Tibial artery (tissue), 4 donors: ENCODE measurements around the gene SENP7.

Source experiments
- DNase-seq, 2 donors: peaks; one replicate each; pipeline ENCODE4 v3.0.0-alpha.2; 2019
- H3K27ac ChIP-seq, 2 donors: fragments of 200-600 bp; sonication (generic) in 1 of 2; 1 replicate in 1 of 2; 2 replicates in 1 of 2; pipeline ENCODE4 v1.5.1; 2018 to 2019; ENCODE audit warnings: mild to moderate bottlenecking in 1 of 2
- H3K27me3 ChIP-seq, 2 donors: fragments of 200-600 bp; sonication (generic) in 1 of 2; one replicate each; pipeline versions ENCODE4 v1.5.1 to v1.6.0; 2016 to 2019
- H3K36me3 ChIP-seq, 3 donors: fragments of 200-600 bp; sonication (generic) in 2 of 3; one replicate each; pipeline ENCODE4 v1.5.1; 2016 to 2019; ENCODE audit warnings: mild to moderate bottlenecking in 2 of 3
- H3K4me1 ChIP-seq, 4 donors: fragments of 200-600 bp; sonication (generic) in 2 of 4; 1 replicate in 3 of 4; 2 replicates in 1 of 4; pipeline ENCODE4 v1.5.1; 2016 to 2019
- H3K4me3 ChIP-seq, 2 donors: fragments of 200-600 bp; sonication (generic) in 1 of 2; 1 replicate in 1 of 2; 2 replicates in 1 of 2; pipeline ENCODE4 v1.5.1; 2018 to 2019; ENCODE audit warnings: mild to moderate bottlenecking in 2 of 2
- H3K9me3 ChIP-seq, 3 donors: fragments of 200-600 bp; sonication (generic) in 1 of 3; one replicate each; pipeline ENCODE4 v1.5.1; 2016 to 2019
- intact Hi-C: fragments of 100-400 bp; cut with DNase I; formaldehyde crosslinking; loops from one replicate; pipeline ENCODE4 v1.15.0; 2023; ENCODE audit warnings: low total_unique reads
- TF ChIP-seq, protein P1 (sequence below), 2 experiments: fragments of 200-600 bp in 1 of 2; fragments of 450-650 bp in 1 of 2; IDR thresholded peaks; one replicate each; pipeline ENCODE4 v1.5.1; 2017 to 2019; ENCODE audit warnings: antibody characterized with exemption in 2 of 2, mild to moderate bottlenecking in 1 of 2, moderate library complexity in 1 of 2

The SENP7 gene

DNA sequence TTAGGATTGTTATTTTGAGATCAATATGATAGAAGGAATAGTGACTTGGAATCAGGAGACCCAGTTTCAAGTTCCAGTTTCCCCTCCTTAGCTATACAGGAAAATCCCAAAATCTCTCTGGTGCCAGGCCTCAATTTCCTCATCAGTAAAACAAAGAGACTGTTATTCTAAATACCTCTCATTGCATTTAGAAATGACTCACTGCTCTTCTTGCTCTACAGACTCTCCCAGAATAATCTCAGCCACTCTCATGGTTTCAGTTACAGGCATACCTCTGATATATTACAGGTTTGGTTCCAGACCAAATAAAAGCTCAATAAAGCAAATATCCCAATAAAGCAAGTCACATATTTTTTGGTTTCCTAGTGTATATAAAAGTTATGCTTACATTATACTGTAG lies 221.0 kb downstream of the SENP7 start:
- intact Hi-C loops: no loop called here
- peaks cover 0 to 3% (median 0%) of the 10 kb centered on the region in 4 donors for H3K4me1 ChIP-seq
- H3K4me3 ChIP-seq: no peak overlapping the region
- no peak overlapping the region for H3K27ac ChIP-seq
- DNase-seq: no peak
- H3K27me3 ChIP-seq: no peaks in the 10 kb centered on the region
- TF ChIP-seq, protein P1, sequence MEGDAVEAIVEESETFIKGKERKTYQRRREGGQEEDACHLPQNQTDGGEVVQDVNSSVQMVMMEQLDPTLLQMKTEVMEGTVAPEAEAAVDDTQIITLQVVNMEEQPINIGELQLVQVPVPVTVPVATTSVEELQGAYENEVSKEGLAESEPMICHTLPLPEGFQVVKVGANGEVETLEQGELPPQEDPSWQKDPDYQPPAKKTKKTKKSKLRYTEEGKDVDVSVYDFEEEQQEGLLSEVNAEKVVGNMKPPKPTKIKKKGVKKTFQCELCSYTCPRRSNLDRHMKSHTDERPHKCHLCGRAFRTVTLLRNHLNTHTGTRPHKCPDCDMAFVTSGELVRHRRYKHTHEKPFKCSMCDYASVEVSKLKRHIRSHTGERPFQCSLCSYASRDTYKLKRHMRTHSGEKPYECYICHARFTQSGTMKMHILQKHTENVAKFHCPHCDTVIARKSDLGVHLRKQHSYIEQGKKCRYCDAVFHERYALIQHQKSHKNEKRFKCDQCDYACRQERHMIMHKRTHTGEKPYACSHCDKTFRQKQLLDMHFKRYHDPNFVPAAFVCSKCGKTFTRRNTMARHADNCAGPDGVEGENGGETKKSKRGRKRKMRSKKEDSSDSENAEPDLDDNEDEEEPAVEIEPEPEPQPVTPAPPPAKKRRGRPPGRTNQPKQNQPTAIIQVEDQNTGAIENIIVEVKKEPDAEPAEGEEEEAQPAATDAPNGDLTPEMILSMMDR (IDR thresholded peaks at IDR 0.05): no peak
- no peaks in the 10 kb centered on the region for H3K36me3 ChIP-seq
- H3K9me3 ChIP-seq: no peaks in the 10 kb centered on the region

DNA sequence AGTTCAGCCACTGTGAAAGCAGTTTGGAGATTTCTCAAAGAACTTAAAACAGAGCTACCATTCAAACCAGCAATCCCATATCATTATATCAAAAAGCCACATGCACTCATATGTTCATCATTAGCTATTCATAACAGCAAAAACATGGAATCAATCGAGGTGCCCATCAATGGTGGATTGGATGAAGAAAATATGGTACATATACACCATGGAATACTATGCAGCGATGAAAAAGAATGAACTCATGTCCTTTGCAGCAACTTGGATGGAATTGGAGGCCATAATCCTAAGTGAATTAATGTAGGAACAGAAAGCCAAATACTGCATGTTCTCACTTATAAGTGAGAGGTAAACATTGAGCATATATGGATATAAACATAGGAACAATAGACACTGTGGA lies 224.7 kb downstream of the SENP7 start:
- H3K27ac ChIP-seq: no peak overlapping the region
- H3K4me3 ChIP-seq: no peak overlapping the region
- H3K4me1 ChIP-seq: peaks cover 0 to 3% (median 0%) of the 10 kb centered on the region in 4 donors
- no peaks in the 10 kb centered on the region for H3K27me3 ChIP-seq
- H3K36me3 ChIP-seq: no peaks in the 10 kb centered on the region
- H3K9me3 ChIP-seq: no peaks in the 10 kb centered on the region
- TF ChIP-seq, protein P1 (IDR thresholded peaks at IDR 0.05): no peak
- intact Hi-C loops: no loop called here
- DNase-seq: no peak

DNA sequence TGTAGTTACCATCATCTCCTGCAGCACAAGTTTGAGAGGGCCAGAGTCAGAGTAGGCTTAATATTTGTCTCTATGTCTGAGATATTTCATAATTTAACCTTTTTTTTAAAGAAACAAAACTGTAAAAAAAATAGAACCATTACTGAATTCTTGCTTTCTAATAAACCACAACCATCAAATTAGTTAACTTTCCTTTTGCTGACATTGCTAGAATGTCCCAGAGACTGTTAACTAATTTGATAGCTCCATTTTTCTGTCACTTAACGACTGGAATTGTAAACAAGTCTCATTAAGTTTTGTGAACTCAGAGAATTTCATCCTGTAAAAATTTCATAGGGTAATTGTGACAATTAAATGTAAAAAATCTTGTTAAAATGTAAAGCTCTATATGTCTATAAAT lies 228.3 kb downstream of the SENP7 start:
- TF ChIP-seq, protein P1 (IDR thresholded peaks at IDR 0.05): no peak
- no peak overlapping the region for H3K27ac ChIP-seq
- H3K4me3 ChIP-seq: no peak overlapping the region
- DNase-seq: no peak
- no peaks in the 10 kb centered on the region for H3K4me1 ChIP-seq
- no peaks in the 10 kb centered on the region for H3K27me3 ChIP-seq
- intact Hi-C loops: no loop called here
- no peaks in the 10 kb centered on the region for H3K9me3 ChIP-seq
- H3K36me3 ChIP-seq: no peaks in the 10 kb centered on the region

DNA sequence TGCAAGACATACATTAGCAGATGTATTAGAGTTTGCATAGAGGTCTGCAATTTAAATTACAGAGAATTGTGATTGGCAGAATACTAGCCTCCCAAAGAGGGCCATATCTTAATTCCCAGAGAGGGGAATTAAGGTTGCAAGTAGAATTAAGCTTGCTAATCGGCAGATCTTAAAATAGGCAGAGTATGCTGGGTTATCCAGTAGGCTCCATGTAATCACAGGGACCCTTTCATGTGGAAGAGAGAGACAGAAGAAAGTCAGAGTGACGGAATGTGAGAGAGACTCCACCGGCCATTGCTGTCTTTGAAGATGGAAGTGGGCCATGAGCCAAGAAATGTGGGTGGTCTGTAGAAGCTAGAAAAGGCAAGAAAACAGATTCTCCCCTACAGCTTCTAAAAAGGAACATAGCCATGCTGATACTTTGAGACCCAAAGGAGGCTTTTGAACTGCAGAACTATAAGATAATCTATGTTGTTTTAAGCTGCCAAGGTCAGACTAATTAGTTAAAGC lies 231.4 kb downstream of the SENP7 start:
- Histone ChIP-seq H3K4me3 (no peak overlapping the region), H3K9me3 (no peaks in the 10 kb centered on the region), H3K27ac (no peak overlapping the region), H3K27me3 (no peaks in the 10 kb centered on the region), H3K36me3 (no peaks in the 10 kb centered on the region), H3K4me1 (no peaks in the 10 kb centered on the region)
- intact Hi-C loops: no loop called here
- no peak for DNase-seq
- TF ChIP-seq, protein P1 (IDR thresholded peaks at IDR 0.05): no peak

DNA sequence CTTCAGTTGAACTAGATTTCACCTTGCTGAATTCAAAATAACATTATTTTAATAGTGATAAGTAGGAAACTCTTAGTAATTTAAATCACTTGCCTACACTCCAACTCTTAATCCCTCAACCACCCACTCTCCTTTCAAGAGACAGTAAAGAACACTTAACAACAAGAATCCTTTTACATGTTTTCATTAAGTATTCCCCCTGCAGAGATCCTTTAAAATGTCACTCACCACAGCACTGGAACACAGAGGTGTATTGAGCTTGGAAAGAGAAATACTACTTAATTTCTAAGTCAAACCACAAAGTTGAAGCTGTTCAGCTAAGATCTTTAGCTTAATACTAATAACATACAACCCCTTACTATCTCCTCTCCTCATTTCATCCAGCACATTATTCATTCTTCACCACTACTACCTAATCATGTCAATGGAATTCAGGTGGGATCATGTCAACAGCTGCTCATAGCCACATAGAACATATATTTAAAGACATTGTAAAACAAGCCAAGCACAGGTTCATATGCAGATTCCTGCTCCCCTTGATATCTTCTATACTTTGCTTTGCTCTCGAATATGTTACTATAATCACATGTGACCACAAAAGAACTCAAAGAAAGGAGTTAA lies 233.1 kb downstream of the SENP7 start:
- no peak for DNase-seq
- intact Hi-C loops: no loop called here

More for the DNA sequence above, 233.1 kb downstream of the SENP7 start:
- Histone ChIP-seq H3K9me3 (no peaks in the 10 kb centered on the region), H3K27ac (no peak overlapping the region), H3K4me3 (no peak overlapping the region), H3K27me3 (no peaks in the 10 kb centered on the region), H3K36me3 (no peaks in the 10 kb centered on the region), H3K4me1 (no peaks in the 10 kb centered on the region)
- TF ChIP-seq, protein P1 (IDR thresholded peaks at IDR 0.05): no peak
